CD4-positive, CD25-positive, alpha-beta regulatory T cell (primary cell): Measurements from ENCODE around the gene SREK1. TPM values are rescaled to one million over a fixed set of nuclear protein-coding genes. Genes with fewer than 3 reads are reported as not detected.
A peak's percentile ranks its signal among the peaks of the same experiment; 100 is the strongest.
"Not testable (repeated sequence)": the region's sequence is repeated elsewhere in the genome, so short reads cannot be mapped to it uniquely, and the experiment has no call there.

Experiments
- ATAC-seq, 2 donors: fragments of 150-1000 bp; cut with Tn5 transposase; one replicate each; pipeline ENCODE4 v1.10.0; 2021; ENCODE audit warnings: low read depth in 2 of 2, moderate number of reproducible peaks in 2 of 2, moderate library complexity in 1 of 2
- DNase-seq, 3 donors: peaks; one replicate each; pipeline versions ENCODE4 v3.0.0 to v3.0.0-alpha.2; 2012 to 2022; ENCODE audit warnings: mixed read lengths in 1 of 3
- H3K27ac ChIP-seq: one replicate; pipeline ENCODE4 v1.7.0; 2013; ENCODE audit warnings: mild to moderate bottlenecking, low read length; ENCODE audit not compliant: insufficient read depth, poor library complexity, severe bottlenecking
- H3K27me3 ChIP-seq: one replicate; pipeline ENCODE4 v1.7.0; 2013; ENCODE audit warnings: low read length; ENCODE audit not compliant: control insufficient read depth, insufficient read depth
- H3K36me3 ChIP-seq: one replicate; pipeline ENCODE4 v1.7.0; 2013; ENCODE audit warnings: mild to moderate bottlenecking, low read length, moderate library complexity; ENCODE audit not compliant: control insufficient read depth, insufficient read depth
- H3K4me1 ChIP-seq: 2 replicates; pipeline ENCODE4 v1.7.0; 2013; ENCODE audit warnings: mild to moderate bottlenecking, low read length; ENCODE audit not compliant: insufficient read depth, control insufficient read depth, poor library complexity, severe bottlenecking
- H3K4me3 ChIP-seq: one replicate; pipeline ENCODE4 v1.7.0; 2013; ENCODE audit warnings: low read depth, mild to moderate bottlenecking, low read length, moderate library complexity
- H3K9me3 ChIP-seq, 2 experiments: 1 replicate in 1 of 2; 2 replicates in 1 of 2; pipeline ENCODE4 v1.7.0; 2013; ENCODE audit warnings: low read length in 2 of 2, mild to moderate bottlenecking in 1 of 2, moderate library complexity in 1 of 2; ENCODE audit not compliant: control insufficient read depth in 2 of 2
- H3K27ac Mint-ChIP-seq, 3 donors: one replicate each; pipeline ENCODE4 v1.8.0; 2020 to 2022; ENCODE audit warnings: mild to moderate bottlenecking in 3 of 3, mixed read lengths in 3 of 3, moderate library complexity in 2 of 3
- H3K27me3 Mint-ChIP-seq: one replicate; pipeline ENCODE4 v1.8.0; 2022; ENCODE audit warnings: mild to moderate bottlenecking, mixed read lengths
- H3K36me3 Mint-ChIP-seq: one replicate; pipeline ENCODE4 v1.8.0; 2020; ENCODE audit warnings: mixed read lengths
- H3K4me1 Mint-ChIP-seq, 4 donors: one replicate each; pipeline ENCODE4 v1.8.0; 2020 to 2022; ENCODE audit warnings: mixed read lengths in 4 of 4, mild to moderate bottlenecking in 1 of 4
- H3K4me3 Mint-ChIP-seq, 4 donors: one replicate each; pipeline ENCODE4 v1.8.0; 2020 to 2022; ENCODE audit warnings: mild to moderate bottlenecking in 4 of 4, mixed read lengths in 4 of 4, moderate library complexity in 3 of 4
- H3K9me3 Mint-ChIP-seq, 7 donors: one replicate each; pipeline ENCODE4 v1.8.0; 2020 to 2022; ENCODE audit warnings: mixed read lengths in 7 of 7, mild to moderate bottlenecking in 3 of 7, moderate library complexity in 2 of 7
- polyA plus RNA-seq, 4 donors: library from polyadenylated mRNA; unstranded; fragments of 300-500 nt; fragmentation: Illumina TruSeq; gene quantifications; one replicate each; pipeline ENCODE4 v1.2.3, GENCODE V29; 2021
- total RNA-seq: library from RNA; stranded (reverse); gene quantifications from one replicate; pipeline ENCODE4 v1.2.3, GENCODE V29; 2022

SREK1 gene
- total and polyA plus RNA-seq, 5 donors from 2014 or later: 14.8 to 160 (median 19.5) TPM

GRCh38 chr5:66134407-66134861, 9.7 kb upstream of the SREK1 start:
- peaks cover 3% of the 10 kb centered on the region for H3K36me3 Mint-ChIP-seq
- DNase-seq: no peak

GRCh38 chr5:66136053-66136452, 8.0 kb upstream of the SREK1 start:
- H3K36me3 Mint-ChIP-seq: no peaks in the 10 kb centered on the region
- H3K9me3 ChIP-seq: no peaks in the 10 kb centered on the region
- H3K27ac Mint-ChIP-seq: no peak overlapping the region
- H3K4me1 Mint-ChIP-seq: peaks cover 0 to 1% (median 0%) of the 10 kb centered on the region in 4 donors
- H3K27ac ChIP-seq: no peak overlapping the region
- H3K36me3 ChIP-seq: no peaks in the 10 kb centered on the region
- no peak for ATAC-seq
- H3K4me1 ChIP-seq: no peaks in the 10 kb centered on the region
- no peaks in the 10 kb centered on the region for H3K27me3 ChIP-seq
- H3K4me3 ChIP-seq: no peak overlapping the region
- no peaks in the 10 kb centered on the region for H3K9me3 Mint-ChIP-seq
- H3K27me3 Mint-ChIP-seq: peaks cover 10% of the 10 kb centered on the region
- no peak overlapping the region for H3K4me3 Mint-ChIP-seq
- DNase-seq: no peak

More at GRCh38 chr5:66134407-66134861, 9.7 kb upstream of the SREK1 start:
- Mint-ChIP-seq H3K27me3 (peaks cover 10% of the 10 kb centered on the region), H3K4me1 (peaks cover 0 to 1% (median 0%) of the 10 kb centered on the region in 4 donors), H3K4me3 (no peak overlapping the region), H3K9me3 (peaks cover 0 to 3% (median 0%) of the 10 kb centered on the region in 7 donors), H3K27ac (no peak overlapping the region)
- no peak overlapping the region for H3K4me3 ChIP-seq
- H3K36me3 ChIP-seq: no peaks in the 10 kb centered on the region
- ATAC-seq: no peak
- peaks cover 0 to 5% of the 10 kb centered on the region in 2 experiments for H3K9me3 ChIP-seq
- H3K27ac ChIP-seq: no peak overlapping the region
- H3K27me3 ChIP-seq: no peaks in the 10 kb centered on the region
- no peaks in the 10 kb centered on the region for H3K4me1 ChIP-seq

- not testable (repeated sequence) for H3K27me3 Mint-ChIP-seq, H3K9me3 Mint-ChIP-seq, DNase-seq, ATAC-seq, H3K36me3 Mint-ChIP-seq, H3K36me3 ChIP-seq, H3K4me1 ChIP-seq, H3K4me1 Mint-ChIP-seq, H3K4me3 ChIP-seq, H3K4me3 Mint-ChIP-seq, H3K27ac ChIP-seq, H3K9me3 ChIP-seq, H3K27me3 ChIP-seq, H3K27ac Mint-ChIP-seq
Observed at GRCh38 chr5:66136944-66137343, 7.2 kb upstream of the SREK1 start.

GRCh38 chr5:66138637-66139317, 5.3 kb upstream of the SREK1 start:
- H3K27ac ChIP-seq: no peak overlapping the region
- peak overlapping the region in 1 of 4 donors; percentile 36 for H3K4me3 Mint-ChIP-seq
- no peak overlapping the region for H3K4me3 ChIP-seq
- no peaks in the 10 kb centered on the region for H3K9me3 Mint-ChIP-seq
- no peaks in the 10 kb centered on the region for H3K9me3 ChIP-seq
- H3K27me3 Mint-ChIP-seq: peaks cover 10% of the 10 kb centered on the region
- no peaks in the 10 kb centered on the region for H3K4me1 ChIP-seq
- H3K36me3 ChIP-seq: no peaks in the 10 kb centered on the region
- no peaks in the 10 kb centered on the region for H3K36me3 Mint-ChIP-seq
- no peaks in the 10 kb centered on the region for H3K27me3 ChIP-seq
- DNase-seq (no peak), ATAC-seq (no peak)
- peaks cover 0 to 9% (median 6%) of the 10 kb centered on the region in 4 donors for H3K4me1 Mint-ChIP-seq
- no peak overlapping the region for H3K27ac Mint-ChIP-seq

- peaks cover 0 to 10% (median 8%) of the 10 kb centered on the region in 4 donors for H3K4me1 Mint-ChIP-seq
Observed at GRCh38 chr5:66139318-66139712, 4.8 kb upstream of the SREK1 start.

GRCh38 chr5:66142417-66142816, 1.7 kb upstream of the SREK1 start:
- Mint-ChIP-seq H3K36me3 (no peaks in the 10 kb centered on the region), H3K27ac (peak overlapping the region in 1 of 3 donors; percentile 67), H3K27me3 (peaks cover 13% of the 10 kb centered on the region), H3K9me3 (no peaks in the 10 kb centered on the region), H3K4me3 (peak overlapping the region; percentile 2 to 98 (median 34)), H3K4me1 (peaks cover 5 to 34% (median 27%) of the 10 kb centered on the region in 4 donors)
- ATAC-seq (no peak), DNase-seq (no peak)
- no peaks in the 10 kb centered on the region for H3K9me3 ChIP-seq
- no peak overlapping the region for H3K27ac ChIP-seq
- H3K27me3 ChIP-seq: no peaks in the 10 kb centered on the region
- no peak overlapping the region for H3K4me3 ChIP-seq
- no peaks in the 10 kb centered on the region for H3K36me3 ChIP-seq
- peaks cover 24% of the 10 kb centered on the region for H3K4me1 ChIP-seq

More at GRCh38 chr5:66139318-66139712, 4.8 kb upstream of the SREK1 start:
- Mint-ChIP-seq H3K4me3 (peak overlapping the region in 1 of 4 donors; percentile 35), H3K27me3 (peaks cover 12% of the 10 kb centered on the region), H3K9me3 (no peaks in the 10 kb centered on the region), H3K36me3 (no peaks in the 10 kb centered on the region), H3K27ac (no peak overlapping the region)
- Histone ChIP-seq H3K27me3 (no peaks in the 10 kb centered on the region), H3K27ac (no peak overlapping the region), H3K4me1 (no peaks in the 10 kb centered on the region), H3K4me3 (no peak overlapping the region), H3K36me3 (no peaks in the 10 kb centered on the region), H3K9me3 (no peaks in the 10 kb centered on the region)
- no peak for DNase-seq
- no peak for ATAC-seq

- no peaks in the 10 kb centered on the region for H3K9me3 Mint-ChIP-seq
- H3K27me3 ChIP-seq: no peaks in the 10 kb centered on the region
- H3K4me1 ChIP-seq: peaks cover 30% of the 10 kb centered on the region
- no peaks in the 10 kb centered on the region for H3K36me3 ChIP-seq
- H3K4me1 Mint-ChIP-seq: peaks cover 5 to 42% (median 31%) of the 10 kb centered on the region in 4 donors
- peak overlapping the region; percentile 99 to 100 (median 100) for H3K27ac Mint-ChIP-seq
- H3K9me3 ChIP-seq: no peaks in the 10 kb centered on the region
- ATAC-seq (peak in 1 of 2 donors; percentile 1), DNase-seq (no peak)
- peaks cover 4% of the 10 kb centered on the region for H3K36me3 Mint-ChIP-seq
- peaks cover 12% of the 10 kb centered on the region for H3K27me3 Mint-ChIP-seq
- peak overlapping the region; percentile 96 for H3K4me3 ChIP-seq
- peak overlapping the region; percentile 98 for H3K27ac ChIP-seq
- H3K4me3 Mint-ChIP-seq: peak overlapping the region; percentile 98 to 99 (median 99)
Observed at GRCh38 chr5:66143473-66144073, 527 bp upstream of the SREK1 start.
